Upper lobe of left lung (tissue), 6 donors: ENCODE measurements around the gene FLT1. TPM values are rescaled to one million over a fixed set of nuclear protein-coding genes. Genes with fewer than 3 reads are reported as not detected.

Source experiments
- ATAC-seq, 2 donors: fragments of 200-7000 bp; cut with Tn5 transposase; one replicate each; pipeline ENCODE4 v1.9.1; 2022; ENCODE audit warnings: mild to moderate bottlenecking in 2 of 2, moderate library complexity in 2 of 2; ENCODE audit not compliant: low FRiP score in 2 of 2
- DNase-seq, 2 donors: peaks; one replicate each; pipeline ENCODE4 v3.0.0-alpha.2; 2019 to 2020
- H3K27ac ChIP-seq, 4 donors: fragments of 200-600 bp; sonication (generic); one replicate each; pipeline ENCODE4 v1.5.1; 2016 to 2019
- H3K27me3 ChIP-seq, 4 donors: fragments of 200-600 bp; sonication (generic); one replicate each; pipeline ENCODE4 v1.5.1; 2017 to 2019
- H3K36me3 ChIP-seq, 4 donors: fragments of 200-600 bp; sonication (generic); one replicate each; pipeline ENCODE4 v1.5.1; 2016 to 2019
- H3K4me1 ChIP-seq, 4 donors: fragments of 200-600 bp; sonication (generic); one replicate each; pipeline ENCODE4 v1.5.1; 2018 to 2019
- H3K4me3 ChIP-seq, 4 donors: fragments of 200-600 bp; sonication (generic); one replicate each; pipeline ENCODE4 v1.5.1; 2017 to 2019; ENCODE audit warnings: mild to moderate bottlenecking in 2 of 4, moderate library complexity in 1 of 4
- H3K9me3 ChIP-seq, 4 donors: fragments of 200-600 bp; sonication (generic); one replicate each; pipeline ENCODE4 v1.5.1; 2018 to 2019
- CTCF ChIP-seq, 6 experiments: fragments of 450-650 bp in 4 of 6; fragments of 200-600 bp in 2 of 6; sonication (generic) in 2 of 6; IDR thresholded peaks; one replicate each; pipeline ENCODE4 v1.5.1; 2016 to 2019; ENCODE audit warnings: antibody characterized with exemption in 6 of 6
- EP300 ChIP-seq, 4 donors: sonication (generic); formaldehyde crosslinking; IDR thresholded peaks; one replicate each; pipeline ENCODE4 v1.5.1; 2017; ENCODE audit warnings: antibody characterized with exemption in 4 of 4, control low read depth in 2 of 4
- POLR2A ChIP-seq, 4 donors: fragments of 450-650 bp; IDR thresholded peaks; one replicate each; pipeline ENCODE4 v1.5.1; 2016 to 2017; ENCODE audit warnings: antibody characterized with exemption in 4 of 4, mild to moderate bottlenecking in 2 of 4
- POLR2AphosphoS5 ChIP-seq, 2 donors: sonication (generic); formaldehyde crosslinking; IDR thresholded peaks; one replicate each; pipeline ENCODE4 v1.5.1; 2017; ENCODE audit warnings: antibody characterized with exemption in 2 of 2
- WGBS, 2 donors: methylation state at CpG; one replicate each; pipeline ENCODE4 v1.1.5; 2017 to 2018; 5-methylcytosine and 5-hydroxymethylcytosine counted together
- total RNA-seq, 6 donors: library from RNA; depleted of rRNA in 4 of 6; stranded (reverse); fragments of >200 nt in 4 of 6; gene quantifications; one replicate each; pipeline versions ENCODE4 v1.1.0 to v1.2.1, GENCODE V29; 2016 to 2021
- donor health status: DM: no; HTN: no; CAD: no; lungs with moderate emphysema.
- donor health status: DM: no; HTN: yes; CAD: no; lungs with severe emphysema.

FLT1 gene
- total RNA-seq, 6 donors from 2014 or later: 20.9 to 47.9 (median 25.5) TPM

- ATAC-seq (no peak), DNase-seq (no peak)
- Histone ChIP-seq H3K27ac (no peak overlapping the region), H3K27me3 (no peaks in the 10 kb centered on the region), H3K4me3 (no peak overlapping the region), H3K9me3 (peaks cover 3 to 8% (median 5%) of the 10 kb centered on the region in 4 donors), H3K4me1 (peaks cover 0 to 9% (median 6%) of the 10 kb centered on the region in 4 donors), H3K36me3 (peaks cover 0 to 19% (median 0%) of the 10 kb centered on the region in 4 donors)
- TF ChIP-seq POLR2A (IDR thresholded peaks at IDR 0.05) (no peak), POLR2AphosphoS5 (IDR thresholded peaks at IDR 0.05) (no peak), EP300 (IDR thresholded peaks at IDR 0.05) (no peak), CTCF (IDR thresholded peaks at IDR 0.05) (no peak)
- WGBS, 2 donors: 95 to 100% methylated on average over 4 of the region's 4 CpGs
These were observed 46.1 kb downstream of the FLT1 start for GRCh38 chr13:28448651-28449358.

- H3K27ac ChIP-seq: no peak overlapping the region
- peaks cover 0 to 13% (median 0%) of the 10 kb centered on the region in 4 donors for H3K36me3 ChIP-seq
- DNase-seq (no peak), ATAC-seq (no peak)
- H3K4me3 ChIP-seq: no peak overlapping the region
- TF ChIP-seq CTCF (IDR thresholded peaks at IDR 0.05): no peak
- no peak for TF ChIP-seq EP300 (IDR thresholded peaks at IDR 0.05)
- no peak for TF ChIP-seq POLR2A (IDR thresholded peaks at IDR 0.05)
- TF ChIP-seq POLR2AphosphoS5 (IDR thresholded peaks at IDR 0.05): no peak
- H3K27me3 ChIP-seq: no peaks in the 10 kb centered on the region
- H3K9me3 ChIP-seq: peaks cover 3 to 8% (median 5%) of the 10 kb centered on the region in 4 donors
- peaks cover 0 to 10% (median 6%) of the 10 kb centered on the region in 4 donors for H3K4me1 ChIP-seq
These were observed 46.9 kb downstream of the FLT1 start for GRCh38 chr13:28447989-28448388.

GRCh38 chr13:28447206-28447605 is 47.7 kb downstream of the FLT1 start:
- H3K27ac ChIP-seq: no peak overlapping the region
- H3K9me3 ChIP-seq: peaks cover 3 to 8% (median 5%) of the 10 kb centered on the region in 4 donors
- ATAC-seq (no peak), DNase-seq (no peak)
- TF ChIP-seq POLR2A (IDR thresholded peaks at IDR 0.05): no peak
- no peak for TF ChIP-seq CTCF (IDR thresholded peaks at IDR 0.05)
- no peak for TF ChIP-seq EP300 (IDR thresholded peaks at IDR 0.05)
- no peak for TF ChIP-seq POLR2AphosphoS5 (IDR thresholded peaks at IDR 0.05)
- H3K4me1 ChIP-seq: peaks cover 0 to 14% (median 5%) of the 10 kb centered on the region in 4 donors
- H3K36me3 ChIP-seq: peaks cover 0 to 10% (median 0%) of the 10 kb centered on the region in 4 donors
- no peaks in the 10 kb centered on the region for H3K27me3 ChIP-seq
- H3K4me3 ChIP-seq: no peak overlapping the region
- 92 to 97% methylated on average over 2 of the region's 2 CpGs for WGBS, 2 donors

GRCh38 chr13:28442839-28443238 is 52.1 kb downstream of the FLT1 start:
- H3K36me3 ChIP-seq: peaks cover 0 to 6% (median 0%) of the 10 kb centered on the region in 4 donors
- peaks cover 0 to 3% (median under 1%) of the 10 kb centered on the region in 4 donors for H3K9me3 ChIP-seq
- peaks cover 0 to 6% (median 0%) of the 10 kb centered on the region in 4 donors for H3K4me1 ChIP-seq
- no peak overlapping the region for H3K27ac ChIP-seq
- no peaks in the 10 kb centered on the region for H3K27me3 ChIP-seq
- DNase-seq (no peak), ATAC-seq (no peak)
- 62 to 68% methylated on average over 3 of the region's 3 CpGs for WGBS, 2 donors
- TF ChIP-seq POLR2AphosphoS5 (IDR thresholded peaks at IDR 0.05): no peak
- no peak overlapping the region for H3K4me3 ChIP-seq

GRCh38 chr13:28441529-28441928 is 53.4 kb downstream of the FLT1 start:
- Histone ChIP-seq H3K4me3 (no peak overlapping the region), H3K9me3 (no peaks in the 10 kb centered on the region), H3K27ac (no peak overlapping the region), H3K27me3 (no peaks in the 10 kb centered on the region), H3K4me1 (peaks cover 0 to 6% (median 0%) of the 10 kb centered on the region in 4 donors), H3K36me3 (peaks cover 0 to 16% (median 0%) of the 10 kb centered on the region in 4 donors)
- ATAC-seq (no peak), DNase-seq (no peak)
- TF ChIP-seq CTCF (IDR thresholded peaks at IDR 0.05) (no peak), POLR2A (IDR thresholded peaks at IDR 0.05) (no peak), EP300 (IDR thresholded peaks at IDR 0.05) (no peak), POLR2AphosphoS5 (IDR thresholded peaks at IDR 0.05) (no peak)
